ENCODE measurements around the gene C1QTNF3. TPM values are rescaled to one million over a fixed set of nuclear protein-coding genes. Genes with fewer than 3 reads are reported as not detected.

The C1QTNF3 gene
- total RNA-seq, 2 experiments from 2014 or later: 3.6 to 7.5 TPM

GRCh38 chr5:34038390-34038789 is 4.6 kb downstream of the C1QTNF3 start:
- TF ChIP-seq EZH2phosphoT487 (IDR thresholded peaks at IDR 0.05; ENCODE audit: borderline replicate concordance, low read depth, low read length) (no peak), CTCF (conservative IDR thresholded peaks at IDR 0.05; ENCODE audit: low read length) (no peak)
- no TSS peak for BruUV-seq (replicated peaks)
- no peak for DNase-seq (ENCODE audit: low spot score)
- CTCF ChIA-PET (ENCODE audit: unreplicated experiment): no interaction called here
- no peaks in the 10 kb centered on the region for H4K20me1 ChIP-seq (ENCODE audit: insufficient read depth, low read length)
- no peaks in the 10 kb centered on the region for H3K36me3 ChIP-seq (ENCODE audit: insufficient read depth, low read length)
- no peak overlapping the region for H2AFZ ChIP-seq (ENCODE audit: low read length)
- H3K79me2 ChIP-seq (ENCODE audit: insufficient read depth, low read depth, low read length): no peaks in the 10 kb centered on the region
- H3K4me2 ChIP-seq (ENCODE audit: low read length): no peak overlapping the region
- no peaks in the 10 kb centered on the region for H3K4me1 ChIP-seq (ENCODE audit: insufficient read depth, low read length, poor library complexity, severe bottlenecking)
- H3K27ac ChIP-seq (ENCODE audit: low read depth, low read length, poor library complexity, severe bottlenecking): no peak overlapping the region
- intact Hi-C loops (cut with micrococcal nuclease; ENCODE audit: unreplicated experiment): no loop called here
- no peaks in the 10 kb centered on the region for H3K9me2 ChIP-seq (ENCODE audit: insufficient read depth, low read length)
- POLR2A ChIA-PET: no interaction called here
- no peak overlapping the region for H3K4me3 ChIP-seq (ENCODE audit: low read depth, low read length, poor library complexity, severe bottlenecking)
- no peaks in the 10 kb centered on the region for H3K9me3 ChIP-seq (ENCODE audit: low read length)

GRCh38 chr5:34037726-34038125 is 5.3 kb downstream of the C1QTNF3 start:
- CTCF ChIA-PET (ENCODE audit: unreplicated experiment): no interaction called here

GRCh38 chr5:34035756-34036155 is 7.3 kb downstream of the C1QTNF3 start:
- TF ChIP-seq CTCF (conservative IDR thresholded peaks at IDR 0.05; ENCODE audit: low read length): no peak
- no peak for TF ChIP-seq EZH2phosphoT487 (IDR thresholded peaks at IDR 0.05; ENCODE audit: borderline replicate concordance, low read depth, low read length)
- no peaks in the 10 kb centered on the region for H3K9me3 ChIP-seq (ENCODE audit: low read length)
- no peaks in the 10 kb centered on the region for H4K20me1 ChIP-seq (ENCODE audit: insufficient read depth, low read length)
- no TSS peak for BruUV-seq (replicated peaks)
- H3K4me2 ChIP-seq (ENCODE audit: low read length): no peak overlapping the region
- H2AFZ ChIP-seq (ENCODE audit: low read length): no peak overlapping the region
- no peaks in the 10 kb centered on the region for H3K9me2 ChIP-seq (ENCODE audit: insufficient read depth, low read length)
- H3K36me3 ChIP-seq (ENCODE audit: insufficient read depth, low read length): no peaks in the 10 kb centered on the region
- intact Hi-C loops (cut with micrococcal nuclease; ENCODE audit: unreplicated experiment): no loop called here
- DNase-seq (ENCODE audit: low spot score): no peak
- no peak overlapping the region for H3K4me3 ChIP-seq (ENCODE audit: low read depth, low read length, poor library complexity, severe bottlenecking)
- H3K79me2 ChIP-seq (ENCODE audit: insufficient read depth, low read depth, low read length): no peaks in the 10 kb centered on the region
- H3K4me1 ChIP-seq (ENCODE audit: insufficient read depth, low read length, poor library complexity, severe bottlenecking): no peaks in the 10 kb centered on the region
- ChIA-PET POLR2A (interaction anchor here (0.8 kb wide), 1 partner anchor 14 kb away, joined by 3 read pairs; no protein-coding TSS in a partner anchor), CTCF (ENCODE audit: unreplicated experiment) (no interaction called here)
- H3K27ac ChIP-seq (ENCODE audit: low read depth, low read length, poor library complexity, severe bottlenecking): no peak overlapping the region

More at GRCh38 chr5:34037726-34038125, 5.3 kb downstream of the C1QTNF3 start:
- POLR2A ChIA-PET: no interaction called here
- H3K4me3 ChIP-seq (ENCODE audit: low read depth, low read length, poor library complexity, severe bottlenecking): no peak overlapping the region
- no peaks in the 10 kb centered on the region for H4K20me1 ChIP-seq (ENCODE audit: insufficient read depth, low read length)
- DNase-seq (ENCODE audit: low spot score): no peak
- H2AFZ ChIP-seq (ENCODE audit: low read length): no peak overlapping the region
- no peaks in the 10 kb centered on the region for H3K9me3 ChIP-seq (ENCODE audit: low read length)
- no peaks in the 10 kb centered on the region for H3K4me1 ChIP-seq (ENCODE audit: insufficient read depth, low read length, poor library complexity, severe bottlenecking)
- intact Hi-C loops (cut with micrococcal nuclease; ENCODE audit: unreplicated experiment): no loop called here
- TF ChIP-seq CTCF (conservative IDR thresholded peaks at IDR 0.05; ENCODE audit: low read length) (no peak), EZH2phosphoT487 (IDR thresholded peaks at IDR 0.05; ENCODE audit: borderline replicate concordance, low read depth, low read length) (no peak)
- H3K79me2 ChIP-seq (ENCODE audit: insufficient read depth, low read depth, low read length): no peaks in the 10 kb centered on the region
- no peaks in the 10 kb centered on the region for H3K36me3 ChIP-seq (ENCODE audit: insufficient read depth, low read length)
- no TSS peak for BruUV-seq (replicated peaks)
- H3K9me2 ChIP-seq (ENCODE audit: insufficient read depth, low read length): no peaks in the 10 kb centered on the region
- H3K27ac ChIP-seq (ENCODE audit: low read depth, low read length, poor library complexity, severe bottlenecking): no peak overlapping the region
- H3K4me2 ChIP-seq (ENCODE audit: low read length): no peak overlapping the region

Data from OCI-LY7 (cell line).